Cardiac muscle cell (in vitro differentiated cells and primary cell): ENCODE results near the gene TRHDE. TPM values are rescaled to one million over a fixed set of nuclear protein-coding genes. Genes with fewer than 3 reads are reported as not detected.

ENCODE experiments used
- DNase-seq, 2 donors: peaks; one replicate each; pipeline versions ENCODE4 v3.0.0 to v3.0.0-alpha.2; 2010 to 2017; ENCODE audit warnings: low read depth in 1 of 2, low spot score in 1 of 2
- H3K27ac ChIP-seq: fragments of 200-600 bp; sonication (generic); 2 replicates; pipeline ENCODE4 v1.5.1; 2016
- H3K27me3 ChIP-seq: fragments of 200-600 bp; sonication (generic); 2 replicates; pipeline ENCODE4 v1.6.0; 2016; ENCODE audit warnings: control low read depth
- H3K36me3 ChIP-seq: fragments of 200-600 bp; sonication (generic); 2 replicates; pipeline ENCODE4 v1.5.1; 2016; ENCODE audit warnings: control low read depth
- H3K4me1 ChIP-seq: fragments of 200-600 bp; sonication (generic); 2 replicates; pipeline ENCODE4 v1.8.1; 2017; ENCODE audit warnings: low read depth, mild to moderate bottlenecking, mixed run types
- H3K4me3 ChIP-seq: fragments of 200-600 bp; sonication (generic); 2 replicates; pipeline ENCODE4 v1.5.1; 2016; ENCODE audit warnings: mild to moderate bottlenecking
- H3K9me3 ChIP-seq: fragments of 200-600 bp; sonication (generic); 2 replicates; pipeline ENCODE4 v1.5.1; 2017; ENCODE audit warnings: low read depth, mild to moderate bottlenecking, control low read depth
- CTCF ChIP-seq: IDR thresholded peaks from 2 replicates; pipeline ENCODE4 v1.5.1; 2012; ENCODE audit warnings: low read depth, mild to moderate bottlenecking, low read length
- polyA plus RNA-seq: library from polyadenylated mRNA; unstranded; fragments of >200 nt; fragmentation: Nextera tagmentation; extraction: Ambion mirVana; gene quantifications from 2 replicates; pipeline ENCODE4 v1.2.1, GENCODE V29; 2016
- total RNA-seq: library from RNA; depleted of rRNA; stranded (reverse); fragments of >200 nt; gene quantifications from 2 replicates; pipeline ENCODE4 v1.2.3, GENCODE V29; 2016

Gene TRHDE
- total and polyA plus RNA-seq, 2 experiments from 2014 or later = not detected

- no peak overlapping the region for H3K4me3 ChIP-seq
- H3K27ac ChIP-seq = no peak overlapping the region
- no peak for TF ChIP-seq CTCF
- H3K4me1 ChIP-seq = no peaks in the 10 kb centered on the region
- DNase-seq = no peak
- H3K9me3 ChIP-seq = no peaks in the 10 kb centered on the region
- H3K36me3 ChIP-seq = no peaks in the 10 kb centered on the region
- H3K27me3 ChIP-seq = no peaks in the 10 kb centered on the region
Measured at GRCh38 chr12:72365151-72365550, 93.0 kb downstream of the TRHDE start.

GRCh38 chr12:72366255-72366654, 94.1 kb downstream of the TRHDE start:
- DNase-seq = no peak
- Histone ChIP-seq H3K9me3 (no peaks in the 10 kb centered on the region), H3K4me3 (no peak overlapping the region), H3K27ac (no peak overlapping the region), H3K36me3 (no peaks in the 10 kb centered on the region), H3K27me3 (no peaks in the 10 kb centered on the region), H3K4me1 (no peaks in the 10 kb centered on the region)
- no peak for TF ChIP-seq CTCF

- H3K4me1 ChIP-seq = no peaks in the 10 kb centered on the region
- H3K27ac ChIP-seq = no peak overlapping the region
- no peaks in the 10 kb centered on the region for H3K27me3 ChIP-seq
- DNase-seq = no peak
- no peaks in the 10 kb centered on the region for H3K9me3 ChIP-seq
- no peak for TF ChIP-seq CTCF
- no peaks in the 10 kb centered on the region for H3K36me3 ChIP-seq
- no peak overlapping the region for H3K4me3 ChIP-seq
Measured at GRCh38 chr12:72368298-72368697, 96.1 kb downstream of the TRHDE start.

GRCh38 chr12:72368719-72369422, 96.7 kb downstream of the TRHDE start:
- Histone ChIP-seq H3K27me3 (no peaks in the 10 kb centered on the region), H3K36me3 (no peaks in the 10 kb centered on the region), H3K9me3 (no peaks in the 10 kb centered on the region), H3K4me3 (no peak overlapping the region), H3K27ac (no peak overlapping the region), H3K4me1 (no peaks in the 10 kb centered on the region)
- no peak for TF ChIP-seq CTCF
- DNase-seq = no peak

- TF ChIP-seq CTCF = no peak
- Histone ChIP-seq H3K36me3 (no peaks in the 10 kb centered on the region), H3K4me3 (no peak overlapping the region), H3K9me3 (no peaks in the 10 kb centered on the region), H3K27ac (no peak overlapping the region), H3K4me1 (no peaks in the 10 kb centered on the region), H3K27me3 (no peaks in the 10 kb centered on the region)
- DNase-seq = no peak
Measured at GRCh38 chr12:72369423-72369959, 97.3 kb downstream of the TRHDE start.
